ENCODE data around the gene PLEKHG4B. TPM values are rescaled to one million over a fixed set of nuclear protein-coding genes. Genes with fewer than 3 reads are reported as not detected.
"Not testable (repeated sequence)": the region's sequence is repeated elsewhere in the genome, so short reads cannot be mapped to it uniquely, and the experiment has no call there.

PLEKHG4B gene
- polyA plus RNA-seq, 1 of the 3 experiments (the other 2 are of a cell fraction), result 0.18 TPM

DNA sequence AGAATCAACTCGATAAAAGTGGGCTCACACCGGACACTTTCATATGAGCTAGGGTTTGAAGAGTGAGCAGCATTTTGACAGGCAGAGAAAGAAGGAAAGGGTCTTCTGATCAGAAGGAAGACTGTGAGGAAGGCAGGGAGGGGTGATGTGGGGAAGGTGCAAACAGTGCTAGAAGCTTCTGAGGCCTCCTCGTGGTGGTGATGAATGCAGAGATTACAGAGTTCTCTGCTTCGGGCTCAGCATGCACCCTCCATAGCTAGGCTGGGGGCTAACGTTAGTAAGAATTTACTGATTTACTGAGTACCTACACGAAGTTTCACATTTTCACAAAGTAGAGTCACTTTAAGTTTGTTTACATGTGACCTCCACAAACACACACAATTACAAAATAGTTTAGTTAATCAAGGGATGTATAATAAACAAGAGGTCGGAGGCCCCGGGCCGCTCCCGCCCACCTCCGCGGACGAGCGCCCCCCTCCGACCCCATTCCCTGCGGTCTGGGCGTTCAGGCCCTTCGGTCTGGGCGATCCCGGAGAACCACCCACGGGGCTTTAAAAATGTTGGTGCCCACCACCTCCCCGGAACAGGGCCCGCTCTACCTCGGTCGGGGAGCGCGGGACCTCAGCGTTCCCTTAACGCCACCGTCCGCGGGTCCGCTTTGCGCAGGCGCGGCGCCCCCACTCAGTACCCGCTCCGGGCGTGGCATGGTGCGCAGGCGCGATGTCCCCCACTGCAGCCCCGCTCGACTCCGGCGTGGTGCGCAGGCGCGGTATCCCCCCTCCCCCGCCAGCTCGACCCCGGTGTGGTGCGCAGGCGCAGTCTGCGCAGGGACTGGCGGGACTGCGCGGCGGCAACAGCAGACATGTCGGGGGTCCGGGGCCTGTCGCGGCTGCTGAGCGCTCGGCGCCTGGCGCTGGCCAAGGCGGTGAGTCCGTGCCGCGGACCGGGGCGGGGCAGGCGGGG, 125.8 kb downstream of the PLEKHG4B start, which contains the start of the genes CCDC127 and SDHA:
TSS of gene CCDC127 (minus strand) at position 660 of the 963 bp plus-strand sequence. CDS start 1,304 bp downstream, outside the sequence.
TSS of gene SDHA (plus strand) at position 827 of the 963 bp plus-strand sequence. CDS start at position 863, 36 bp downstream.
- H3K9me3 ChIP-seq; POLR2A ChIA-PET; H3F3A ChIP-seq (replicated peaks; ENCODE audit: insufficient read depth); H3K36me3 ChIP-seq (replicated peaks in 1 of 2; ENCODE audit: control insufficient read depth in 1 of 2, insufficient read depth in 2 of 2, low read length in 1 of 2); H3K9me2 ChIP-seq; H3K27me3 ChIP-seq (ENCODE audit: insufficient read depth): not testable (repeated sequence)
- peaks cover 49% of the 10 kb centered on the region for H4K20me1 ChIP-seq (ENCODE audit: insufficient read depth)
- peak within 1 kb of the TSS; percentile 84 for H3K4me2 ChIP-seq
- H3K4me1 ChIP-seq (ENCODE audit: control insufficient read depth in 1 of 2, insufficient read depth in 2 of 2, low read depth in 1 of 2, low read length in 1 of 2), result peaks cover 6 to 14% of the 10 kb centered on the region in 2 experiments; a peak in 3 of 4 replicates
- peak within 1 kb of the TSS; percentile 50 to 83; a peak in 3 of 4 replicates for H3K27ac ChIP-seq (ENCODE audit: low read depth in 2 of 2, low read length in 1 of 2)
- TF ChIP-seq, protein P1, sequence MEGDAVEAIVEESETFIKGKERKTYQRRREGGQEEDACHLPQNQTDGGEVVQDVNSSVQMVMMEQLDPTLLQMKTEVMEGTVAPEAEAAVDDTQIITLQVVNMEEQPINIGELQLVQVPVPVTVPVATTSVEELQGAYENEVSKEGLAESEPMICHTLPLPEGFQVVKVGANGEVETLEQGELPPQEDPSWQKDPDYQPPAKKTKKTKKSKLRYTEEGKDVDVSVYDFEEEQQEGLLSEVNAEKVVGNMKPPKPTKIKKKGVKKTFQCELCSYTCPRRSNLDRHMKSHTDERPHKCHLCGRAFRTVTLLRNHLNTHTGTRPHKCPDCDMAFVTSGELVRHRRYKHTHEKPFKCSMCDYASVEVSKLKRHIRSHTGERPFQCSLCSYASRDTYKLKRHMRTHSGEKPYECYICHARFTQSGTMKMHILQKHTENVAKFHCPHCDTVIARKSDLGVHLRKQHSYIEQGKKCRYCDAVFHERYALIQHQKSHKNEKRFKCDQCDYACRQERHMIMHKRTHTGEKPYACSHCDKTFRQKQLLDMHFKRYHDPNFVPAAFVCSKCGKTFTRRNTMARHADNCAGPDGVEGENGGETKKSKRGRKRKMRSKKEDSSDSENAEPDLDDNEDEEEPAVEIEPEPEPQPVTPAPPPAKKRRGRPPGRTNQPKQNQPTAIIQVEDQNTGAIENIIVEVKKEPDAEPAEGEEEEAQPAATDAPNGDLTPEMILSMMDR (IDR thresholded peaks at IDR 0.05), result peak; percentile 72
- TF ChIP-seq, protein P2, sequence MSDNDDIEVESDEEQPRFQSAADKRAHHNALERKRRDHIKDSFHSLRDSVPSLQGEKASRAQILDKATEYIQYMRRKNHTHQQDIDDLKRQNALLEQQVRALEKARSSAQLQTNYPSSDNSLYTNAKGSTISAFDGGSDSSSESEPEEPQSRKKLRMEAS (IDR thresholded peaks at IDR 0.05; ENCODE audit: low read depth), result 0 out of 2 replicates have a peak, but pooled peaks have one; percentile 36
- peak; percentile 41 for TF ChIP-seq CHD2 (IDR thresholded peaks at IDR 0.05; ENCODE audit: low read length, partially characterized antibody)
- TF ChIP-seq TAF1 (IDR thresholded peaks at IDR 0.05; ENCODE audit: borderline replicate concordance, low read depth, low read length), result 0 out of 2 replicates have a peak, but pooled peaks have one; percentile 41
- TF ChIP-seq POLR2AphosphoS5 (IDR thresholded peaks at IDR 0.05; ENCODE audit: low read depth, low read length), result peak; percentile 84
- TF ChIP-seq NRF1 (IDR thresholded peaks at IDR 0.05; ENCODE audit: low read depth, low read length), result peak; percentile 98
- DNase-seq, result peak; percentile 100
- peak within 1 kb of the TSS; percentile 60 to 91 for H3K4me3 ChIP-seq (ENCODE audit: low read depth in 2 of 2, low read length in 1 of 2)
- peak within 1 kb of the TSS; percentile 88 for H3K9ac ChIP-seq
- H3K79me2 ChIP-seq (ENCODE audit: insufficient read depth), result peaks cover 78% of the 10 kb centered on the region
- CTCF ChIA-PET, result interaction anchor here (0.9 to 2.6 kb wide), 4 partner anchors 25 to 30 kb away, joined by 3 to 11 read pairs (median 4); no protein-coding TSS in a partner anchor
- WGBS (ENCODE audit: low lambda C conversion rate), result 8% methylated on average over 20 of the region's 75 CpGs
- peak within 1 kb of the TSS; percentile 82 for H2AFZ ChIP-seq (ENCODE audit: low read depth)

DNA sequence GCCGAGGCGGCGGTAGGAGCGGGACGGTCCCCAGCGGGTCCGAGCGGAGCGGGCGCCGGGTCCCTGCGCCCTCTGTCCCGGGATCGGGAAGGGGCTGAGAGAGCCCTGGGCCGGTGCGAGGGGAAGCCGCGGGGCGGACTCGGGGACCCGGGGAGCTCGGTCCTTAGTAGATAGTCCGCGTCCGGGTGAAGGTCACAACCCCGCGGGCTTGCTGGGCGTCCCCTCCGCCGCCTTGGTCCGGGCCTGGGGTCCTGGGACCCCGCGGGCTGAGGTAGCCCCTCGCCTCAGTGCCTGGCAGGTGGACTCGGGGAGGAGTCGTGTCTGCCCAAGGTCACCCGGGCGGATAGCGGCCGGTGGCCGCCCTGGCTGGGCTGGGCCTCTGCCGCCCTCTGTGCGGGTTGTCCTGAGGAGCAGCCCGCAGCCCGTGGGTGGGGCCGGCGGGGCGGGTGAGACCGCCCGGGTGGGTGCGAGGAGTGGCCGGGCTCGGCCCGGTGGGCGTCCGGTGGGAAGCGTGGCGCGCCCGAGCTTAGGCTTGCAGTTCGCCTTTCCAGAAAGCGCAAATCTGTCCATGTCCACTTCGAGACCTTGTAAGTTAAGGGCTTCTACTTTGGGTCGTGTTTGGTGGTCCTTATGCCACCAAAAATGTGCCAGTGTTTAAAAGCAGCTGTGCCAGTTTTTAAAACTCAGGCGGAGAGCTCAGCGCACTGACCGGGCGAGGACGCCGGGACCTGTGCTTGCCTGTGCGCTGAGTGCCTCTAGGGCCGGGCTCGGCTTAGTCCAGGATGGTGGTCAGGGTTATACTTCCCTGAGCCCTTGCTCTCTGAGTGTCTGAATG, 126.7 kb downstream of the PLEKHG4B start:
- H3K9ac ChIP-seq, result peak overlapping the region; percentile 88
- H3K4me2 ChIP-seq, result peak overlapping the region; percentile 84
- ChIA-PET POLR2A (no interaction called here), CTCF (interaction anchor here (1.0 to 2.6 kb wide), 4 partner anchors 24 to 30 kb away, joined by 3 to 11 read pairs (median 3); no protein-coding TSS in a partner anchor)
- DNase-seq, result peak; percentile 54
- H3K36me3 ChIP-seq (replicated peaks in 1 of 2; ENCODE audit: control insufficient read depth in 1 of 2, insufficient read depth in 2 of 2, low read length in 1 of 2), result peaks cover 5 to 7% of the 10 kb centered on the region in 2 experiments
- peaks cover 53% of the 10 kb centered on the region for H4K20me1 ChIP-seq (ENCODE audit: insufficient read depth)
- H3K9me2 ChIP-seq, result no peaks in the 10 kb centered on the region
- peaks cover 84% of the 10 kb centered on the region for H3K79me2 ChIP-seq (ENCODE audit: insufficient read depth)
- peak overlapping the region; percentile 32 to 34; a peak in 2 of 4 replicates for H3K27ac ChIP-seq (ENCODE audit: low read depth in 2 of 2, low read length in 1 of 2)
- H3K27me3 ChIP-seq (ENCODE audit: insufficient read depth), result no peaks in the 10 kb centered on the region
- WGBS (ENCODE audit: low lambda C conversion rate), result 2% methylated on average over 28 of the region's 73 CpGs
- peak overlapping the region; percentile 60 to 91 for H3K4me3 ChIP-seq (ENCODE audit: low read depth in 2 of 2, low read length in 1 of 2)
- no peaks in the 10 kb centered on the region for H3K9me3 ChIP-seq
- peaks cover 5% of the 10 kb centered on the region for H3F3A ChIP-seq (replicated peaks; ENCODE audit: insufficient read depth)
- peak overlapping the region; percentile 9; the same call in 1 of the 2 replicates for H2AFZ ChIP-seq (ENCODE audit: low read depth)
- H3K4me1 ChIP-seq (ENCODE audit: control insufficient read depth in 1 of 2, insufficient read depth in 2 of 2, low read depth in 1 of 2, low read length in 1 of 2), result peaks cover 6 to 20% of the 10 kb centered on the region in 2 experiments
- TF ChIP-seq MXI1 (IDR thresholded peaks at IDR 0.05; ENCODE audit: low read depth, low read length), result no peak; the same call in 1 of the 2 replicates
- TF ChIP-seq, protein P1 (IDR thresholded peaks at IDR 0.05), result no peak
- TF ChIP-seq GABPA (IDR thresholded peaks at IDR 0.05; ENCODE audit: low read depth), result no peak
- no peak for TF ChIP-seq RAD21 (IDR thresholded peaks at IDR 0.05; ENCODE audit: low read length)
- TF ChIP-seq TEAD4 (IDR thresholded peaks at IDR 0.05; ENCODE audit: borderline replicate concordance, insufficient read depth), result no peak
- TF ChIP-seq, protein P3, sequence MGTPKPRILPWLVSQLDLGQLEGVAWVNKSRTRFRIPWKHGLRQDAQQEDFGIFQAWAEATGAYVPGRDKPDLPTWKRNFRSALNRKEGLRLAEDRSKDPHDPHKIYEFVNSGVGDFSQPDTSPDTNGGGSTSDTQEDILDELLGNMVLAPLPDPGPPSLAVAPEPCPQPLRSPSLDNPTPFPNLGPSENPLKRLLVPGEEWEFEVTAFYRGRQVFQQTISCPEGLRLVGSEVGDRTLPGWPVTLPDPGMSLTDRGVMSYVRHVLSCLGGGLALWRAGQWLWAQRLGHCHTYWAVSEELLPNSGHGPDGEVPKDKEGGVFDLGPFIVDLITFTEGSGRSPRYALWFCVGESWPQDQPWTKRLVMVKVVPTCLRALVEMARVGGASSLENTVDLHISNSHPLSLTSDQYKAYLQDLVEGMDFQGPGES (IDR thresholded peaks at IDR 0.05; ENCODE audit: low read depth, low read length), result no peak
- TF ChIP-seq, protein P4, sequence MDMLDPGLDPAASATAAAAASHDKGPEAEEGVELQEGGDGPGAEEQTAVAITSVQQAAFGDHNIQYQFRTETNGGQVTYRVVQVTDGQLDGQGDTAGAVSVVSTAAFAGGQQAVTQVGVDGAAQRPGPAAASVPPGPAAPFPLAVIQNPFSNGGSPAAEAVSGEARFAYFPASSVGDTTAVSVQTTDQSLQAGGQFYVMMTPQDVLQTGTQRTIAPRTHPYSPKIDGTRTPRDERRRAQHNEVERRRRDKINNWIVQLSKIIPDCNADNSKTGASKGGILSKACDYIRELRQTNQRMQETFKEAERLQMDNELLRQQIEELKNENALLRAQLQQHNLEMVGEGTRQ (IDR thresholded peaks at IDR 0.05; ENCODE audit: borderline replicate concordance, low read depth, low read length), result no peak
- TF ChIP-seq CHD2 (IDR thresholded peaks at IDR 0.05; ENCODE audit: low read length, partially characterized antibody), result no peak
- no peak for TF ChIP-seq NFIC (IDR thresholded peaks at IDR 0.05; ENCODE audit: borderline replicate concordance)
- TF ChIP-seq RXRA (IDR thresholded peaks at IDR 0.05; ENCODE audit: borderline replicate concordance, low read depth), result no peak
- TF ChIP-seq GATA2 (CRISPR knock-in tag; IDR thresholded peaks at IDR 0.05), result no peak
- TF ChIP-seq POLR2AphosphoS5 (IDR thresholded peaks at IDR 0.05; ENCODE audit: low read depth, low read length), result no peak

Measured in SK-N-SH (cell line).